Body of pancreas (tissue), 4 donors: Measurements from ENCODE around the gene TSPYL4.
"Not testable (repeated sequence)": the region's sequence is repeated elsewhere in the genome, so short reads cannot be mapped to it uniquely, and the experiment has no call there.

Experiments used
- POLR2A ChIP-seq, 3 donors: fragments of 450-650 bp; IDR thresholded peaks; one replicate each; pipeline ENCODE4 v1.6.1; 2016; ENCODE audit warnings: antibody characterized with exemption in 3 of 3, mild to moderate bottlenecking in 2 of 3
- TF ChIP-seq, protein P1 (sequence below), 7 experiments: fragments of 450-650 bp in 4 of 7; fragments of 200-600 bp in 3 of 7; sonication (generic) in 3 of 7; IDR thresholded peaks; one replicate each; pipeline ENCODE4 v1.5.1; 2016 to 2019; ENCODE audit warnings: antibody characterized with exemption in 7 of 7

- TF ChIP-seq, protein P1, sequence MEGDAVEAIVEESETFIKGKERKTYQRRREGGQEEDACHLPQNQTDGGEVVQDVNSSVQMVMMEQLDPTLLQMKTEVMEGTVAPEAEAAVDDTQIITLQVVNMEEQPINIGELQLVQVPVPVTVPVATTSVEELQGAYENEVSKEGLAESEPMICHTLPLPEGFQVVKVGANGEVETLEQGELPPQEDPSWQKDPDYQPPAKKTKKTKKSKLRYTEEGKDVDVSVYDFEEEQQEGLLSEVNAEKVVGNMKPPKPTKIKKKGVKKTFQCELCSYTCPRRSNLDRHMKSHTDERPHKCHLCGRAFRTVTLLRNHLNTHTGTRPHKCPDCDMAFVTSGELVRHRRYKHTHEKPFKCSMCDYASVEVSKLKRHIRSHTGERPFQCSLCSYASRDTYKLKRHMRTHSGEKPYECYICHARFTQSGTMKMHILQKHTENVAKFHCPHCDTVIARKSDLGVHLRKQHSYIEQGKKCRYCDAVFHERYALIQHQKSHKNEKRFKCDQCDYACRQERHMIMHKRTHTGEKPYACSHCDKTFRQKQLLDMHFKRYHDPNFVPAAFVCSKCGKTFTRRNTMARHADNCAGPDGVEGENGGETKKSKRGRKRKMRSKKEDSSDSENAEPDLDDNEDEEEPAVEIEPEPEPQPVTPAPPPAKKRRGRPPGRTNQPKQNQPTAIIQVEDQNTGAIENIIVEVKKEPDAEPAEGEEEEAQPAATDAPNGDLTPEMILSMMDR (IDR thresholded peaks at IDR 0.05) = not testable (repeated sequence)
- TF ChIP-seq POLR2A (IDR thresholded peaks at IDR 0.05) = not testable (repeated sequence)
Measured at GRCh38 chr6:116284984-116285383, 31.1 kb upstream of the TSPYL4 start.
